WTC11 (cell line): ENCODE results near the gene NAT16. TPM values are rescaled to one million over a fixed set of nuclear protein-coding genes. Genes with fewer than 3 reads are reported as not detected.

ENCODE experiments used
- ATAC-seq: fragments of 200-7000 bp; cut with Tn5 transposase; 2 replicates; pipeline ENCODE4 v1.10.0; 2021; ENCODE audit warnings: mild to moderate bottlenecking, moderate library complexity
- CTCF ChIA-PET: fragments of 300-600 bp; sonication (Branson Sonifier 250); formaldehyde crosslinking; loops from one replicate; lab custom pipeline; 2021; ENCODE audit warnings: antibody characterized with exemption; lab: Charles Lee
- POLR2A ChIA-PET: fragments of 350-600 bp; sonication (Branson Sonifier 250); formaldehyde crosslinking; loops from one replicate; lab custom pipeline; 2021; ENCODE audit warnings: antibody characterized with exemption; lab: Charles Lee
- DNase-seq: peaks from one replicate; pipeline ENCODE4 v3.0.0; 2021; ENCODE audit warnings: low spot score
- H3K27ac Mint-ChIP-seq: 2 replicates; pipeline ENCODE4 v1.8.0; 2021; ENCODE audit warnings: mixed read lengths
- H3K27me3 Mint-ChIP-seq: 2 replicates; pipeline ENCODE4 v1.8.0; 2021; ENCODE audit warnings: low read depth, mild to moderate bottlenecking, moderate library complexity, mixed read lengths
- H3K36me3 Mint-ChIP-seq: 2 replicates; pipeline ENCODE4 v1.8.0; 2021; ENCODE audit warnings: mixed read lengths
- H3K4me1 Mint-ChIP-seq: 2 replicates; pipeline ENCODE4 v1.8.0; 2022; ENCODE audit warnings: mixed read lengths
- H3K4me3 Mint-ChIP-seq: 2 replicates; pipeline ENCODE4 v1.8.0; 2021; ENCODE audit warnings: mild to moderate bottlenecking, moderate library complexity, mixed read lengths
- H3K9me3 Mint-ChIP-seq: 2 replicates; pipeline ENCODE4 v1.8.0; 2021; ENCODE audit warnings: mixed read lengths
- CBFB ChIP-seq: sonication (generic); formaldehyde crosslinking; IDR thresholded peaks from 2 replicates; pipeline ENCODE4 v1.8.1; 2022; ENCODE audit warnings: mild to moderate bottlenecking, low read depth, missing genetic modification reagents
- GABPB1 ChIP-seq: sonication (generic); formaldehyde crosslinking; IDR thresholded peaks from 2 replicates; pipeline ENCODE4 v1.8.1; 2023; ENCODE audit warnings: mild to moderate bottlenecking, missing genetic modification reagents
- JAZF1 ChIP-seq: fragments of 250-450 bp; sonication (Bioruptor Pico); IDR thresholded peaks from 2 replicates; pipeline ENCODE4 v1.9.0; 2021; ENCODE audit warnings: moderate library complexity, mild to moderate bottlenecking, inconsistent platforms
- NR1H2 ChIP-seq: sonication (generic); formaldehyde crosslinking; IDR thresholded peaks from 2 replicates; pipeline ENCODE4 v1.9.0; 2021; ENCODE audit warnings: mild to moderate bottlenecking, moderate library complexity, missing genetic modification reagents
- TEAD1 ChIP-seq: sonication (generic); formaldehyde crosslinking; IDR thresholded peaks from 2 replicates; pipeline ENCODE4 v1.8.0; 2022; ENCODE audit warnings: mild to moderate bottlenecking, missing genetic modification reagents
- ZNF416 ChIP-seq: fragments of 250-450 bp; sonication (Bioruptor Pico); IDR thresholded peaks from 2 replicates; pipeline ENCODE4 v1.9.0; 2021; ENCODE audit warnings: mild to moderate bottlenecking, inconsistent platforms
- total RNA-seq: library from RNA; stranded (reverse); gene quantifications from 3 replicates; pipeline ENCODE4 v1.2.3, GENCODE V29; 2021
- TF ChIP-seq, protein P1 (sequence below): sonication (generic); formaldehyde crosslinking; IDR thresholded peaks from 2 replicates; pipeline ENCODE4 v1.8.1; 2022; ENCODE audit warnings: low read depth, missing genetic modification reagents, borderline replicate concordance
- TF ChIP-seq, protein P2 (sequence below): fragments of 250-450 bp; sonication (Bioruptor Pico); IDR thresholded peaks from 2 replicates; pipeline ENCODE4 v1.9.0; 2021; ENCODE audit warnings: mild to moderate bottlenecking
- TF ChIP-seq, protein P3 (sequence below): sonication (generic); formaldehyde crosslinking; IDR thresholded peaks from 2 replicates; pipeline ENCODE4 v1.8.1; 2023; ENCODE audit warnings: mild to moderate bottlenecking, moderate library complexity, missing genetic modification reagents
- TF ChIP-seq, protein P4 (sequence below): sonication (generic); formaldehyde crosslinking; IDR thresholded peaks from 2 replicates; pipeline ENCODE4 v1.8.0; 2023; ENCODE audit warnings: mild to moderate bottlenecking, missing genetic modification reagents
- TF ChIP-seq, protein P5 (sequence below): sonication (generic); formaldehyde crosslinking; IDR thresholded peaks from 2 replicates; pipeline ENCODE4 v1.8.1; 2023; ENCODE audit warnings: mild to moderate bottlenecking, missing genetic modification reagents, moderate library complexity
- TF ChIP-seq, protein P6 (sequence below): fragments of 250-450 bp; sonication (Bioruptor Pico); IDR thresholded peaks from 2 replicates; pipeline ENCODE4 v1.9.0; 2021; ENCODE audit warnings: mild to moderate bottlenecking, borderline replicate concordance

Gene NAT16
- total RNA-seq, 1 experiment from 2014 or later, result 0.39 TPM

DNA sequence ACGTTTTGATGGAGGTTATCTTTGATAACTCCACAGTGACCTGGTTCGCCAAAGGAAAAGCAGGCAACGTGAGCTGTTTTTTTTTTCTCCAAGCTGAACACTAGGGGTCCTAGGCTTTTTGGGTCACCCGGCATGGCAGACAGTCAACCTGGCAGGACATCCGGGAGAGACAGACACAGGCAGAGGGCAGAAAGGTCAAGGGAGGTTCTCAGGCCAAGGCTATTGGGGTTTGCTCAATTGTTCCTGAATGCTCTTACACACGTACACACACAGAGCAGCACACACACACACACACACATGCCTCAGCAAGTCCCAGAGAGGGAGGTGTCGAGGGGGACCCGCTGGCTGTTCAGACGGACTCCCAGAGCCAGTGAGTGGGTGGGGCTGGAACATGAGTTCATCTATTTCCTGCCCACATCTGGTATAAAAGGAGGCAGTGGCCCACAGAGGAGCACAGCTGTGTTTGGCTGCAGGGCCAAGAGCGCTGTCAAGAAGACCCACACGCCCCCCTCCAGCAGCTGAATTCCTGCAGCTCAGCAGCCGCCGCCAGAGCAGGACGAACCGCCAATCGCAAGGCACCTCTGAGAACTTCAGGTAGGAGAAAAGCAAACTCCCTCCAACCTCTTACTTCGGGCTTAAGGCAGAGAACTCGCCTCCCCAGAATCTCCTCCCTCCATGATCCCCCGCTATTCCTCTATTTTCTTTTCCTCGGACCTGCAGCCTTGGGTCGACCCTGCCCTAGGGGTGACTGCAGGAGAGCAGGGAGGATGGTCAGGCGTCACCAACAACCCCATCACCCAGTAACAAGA lies 53.2 kb downstream of the NAT16 start, which contains the start of gene SERPINE1 (continued):
- TF ChIP-seq TEAD1 (peak; percentile 51; the same call in 1 of the 2 replicates), CBFB (CRISPR knock-in tag) (no peak), GABPB1 (CRISPR knock-in tag) (peak; percentile 70)
- TF ChIP-seq, protein P1, sequence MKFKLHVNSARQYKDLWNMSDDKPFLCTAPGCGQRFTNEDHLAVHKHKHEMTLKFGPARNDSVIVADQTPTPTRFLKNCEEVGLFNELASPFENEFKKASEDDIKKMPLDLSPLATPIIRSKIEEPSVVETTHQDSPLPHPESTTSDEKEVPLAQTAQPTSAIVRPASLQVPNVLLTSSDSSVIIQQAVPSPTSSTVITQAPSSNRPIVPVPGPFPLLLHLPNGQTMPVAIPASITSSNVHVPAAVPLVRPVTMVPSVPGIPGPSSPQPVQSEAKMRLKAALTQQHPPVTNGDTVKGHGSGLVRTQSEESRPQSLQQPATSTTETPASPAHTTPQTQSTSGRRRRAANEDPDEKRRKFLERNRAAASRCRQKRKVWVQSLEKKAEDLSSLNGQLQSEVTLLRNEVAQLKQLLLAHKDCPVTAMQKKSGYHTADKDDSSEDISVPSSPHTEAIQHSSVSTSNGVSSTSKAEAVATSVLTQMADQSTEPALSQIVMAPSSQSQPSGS, result no peak
- TF ChIP-seq, all 79 proteins: peak for 5

DNA sequence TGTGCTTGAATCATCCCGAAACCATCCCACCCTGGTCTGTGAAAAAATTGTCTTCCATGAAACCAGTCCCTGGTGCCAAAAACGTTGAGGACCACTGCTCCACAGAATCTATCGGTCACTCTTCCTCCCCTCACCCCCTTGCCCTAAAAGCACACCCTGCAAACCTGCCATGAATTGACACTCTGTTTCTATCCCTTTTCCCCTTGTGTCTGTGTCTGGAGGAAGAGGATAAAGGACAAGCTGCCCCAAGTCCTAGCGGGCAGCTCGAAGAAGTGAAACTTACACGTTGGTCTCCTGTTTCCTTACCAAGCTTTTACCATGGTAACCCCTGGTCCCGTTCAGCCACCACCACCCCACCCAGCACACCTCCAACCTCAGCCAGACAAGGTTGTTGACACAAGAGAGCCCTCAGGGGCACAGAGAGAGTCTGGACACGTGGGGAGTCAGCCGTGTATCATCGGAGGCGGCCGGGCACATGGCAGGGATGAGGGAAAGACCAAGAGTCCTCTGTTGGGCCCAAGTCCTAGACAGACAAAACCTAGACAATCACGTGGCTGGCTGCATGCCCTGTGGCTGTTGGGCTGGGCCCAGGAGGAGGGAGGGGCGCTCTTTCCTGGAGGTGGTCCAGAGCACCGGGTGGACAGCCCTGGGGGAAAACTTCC lies 54.0 kb downstream of the NAT16 start:
- no peak for ATAC-seq
- CTCF ChIA-PET, result interaction anchor here (0.6 to 4.9 kb wide), 16 partner anchors 9 to 160 kb away, joined by 3 to 42 read pairs (median 4); partner anchors contain the start of genes MOGAT3, TRIM56, VGF and ZNHIT1

DNA sequence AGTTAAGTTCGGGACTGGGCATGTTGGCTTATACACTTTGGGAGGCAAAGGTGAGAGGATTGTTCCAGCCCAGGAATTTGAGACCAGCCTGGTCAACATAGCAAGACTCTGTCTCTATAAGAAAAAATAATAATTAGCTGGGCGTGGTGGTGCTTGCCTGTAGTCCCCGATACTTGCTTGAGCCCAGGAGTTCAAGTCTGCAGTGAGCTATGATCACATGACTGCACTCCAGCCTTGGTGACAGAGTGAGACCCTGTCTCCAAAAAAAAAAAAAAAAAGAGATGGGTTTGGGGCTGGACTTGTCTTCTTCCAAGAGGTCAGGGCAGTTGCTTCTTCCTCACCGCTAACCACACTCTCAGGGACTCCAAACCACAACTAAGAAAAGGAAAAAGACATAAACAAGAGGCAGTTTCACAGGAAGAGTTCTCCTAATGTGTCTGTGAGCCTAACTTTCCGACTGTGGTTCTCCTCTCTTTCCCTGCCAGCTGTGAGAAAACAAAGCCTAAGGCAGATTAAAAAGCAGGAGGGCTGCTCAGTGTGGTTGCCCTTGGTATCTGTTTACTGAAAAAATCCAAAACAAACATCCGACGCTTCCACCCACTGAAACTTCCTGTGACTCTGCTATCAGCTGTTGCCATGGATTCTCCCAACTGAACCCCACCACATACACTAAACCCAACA lies 55.6 kb downstream of the NAT16 start:
- Mint-ChIP-seq H3K36me3 (peaks cover 5% of the 10 kb centered on the region), H3K27me3 (peaks cover 17% of the 10 kb centered on the region), H3K4me1 (peaks cover 51% of the 10 kb centered on the region), H3K9me3 (peaks cover 7% of the 10 kb centered on the region), H3K4me3 (no peak overlapping the region), H3K27ac (peak overlapping the region; percentile 78)
- POLR2A ChIA-PET, result interaction anchor here (0.6 to 0.7 kb wide), 2 partner anchors 109 to 272 kb away, joined by 3 read pairs; partner anchors contain the start of gene SLC12A9
- no peak for ATAC-seq
- no peak for DNase-seq
- CTCF ChIA-PET, result interaction anchor here (0.9 to 4.9 kb wide), 5 partner anchors 12 to 158 kb away, joined by 3 to 42 read pairs (median 6); no protein-coding TSS in a partner anchor
- TF ChIP-seq, protein P2, sequence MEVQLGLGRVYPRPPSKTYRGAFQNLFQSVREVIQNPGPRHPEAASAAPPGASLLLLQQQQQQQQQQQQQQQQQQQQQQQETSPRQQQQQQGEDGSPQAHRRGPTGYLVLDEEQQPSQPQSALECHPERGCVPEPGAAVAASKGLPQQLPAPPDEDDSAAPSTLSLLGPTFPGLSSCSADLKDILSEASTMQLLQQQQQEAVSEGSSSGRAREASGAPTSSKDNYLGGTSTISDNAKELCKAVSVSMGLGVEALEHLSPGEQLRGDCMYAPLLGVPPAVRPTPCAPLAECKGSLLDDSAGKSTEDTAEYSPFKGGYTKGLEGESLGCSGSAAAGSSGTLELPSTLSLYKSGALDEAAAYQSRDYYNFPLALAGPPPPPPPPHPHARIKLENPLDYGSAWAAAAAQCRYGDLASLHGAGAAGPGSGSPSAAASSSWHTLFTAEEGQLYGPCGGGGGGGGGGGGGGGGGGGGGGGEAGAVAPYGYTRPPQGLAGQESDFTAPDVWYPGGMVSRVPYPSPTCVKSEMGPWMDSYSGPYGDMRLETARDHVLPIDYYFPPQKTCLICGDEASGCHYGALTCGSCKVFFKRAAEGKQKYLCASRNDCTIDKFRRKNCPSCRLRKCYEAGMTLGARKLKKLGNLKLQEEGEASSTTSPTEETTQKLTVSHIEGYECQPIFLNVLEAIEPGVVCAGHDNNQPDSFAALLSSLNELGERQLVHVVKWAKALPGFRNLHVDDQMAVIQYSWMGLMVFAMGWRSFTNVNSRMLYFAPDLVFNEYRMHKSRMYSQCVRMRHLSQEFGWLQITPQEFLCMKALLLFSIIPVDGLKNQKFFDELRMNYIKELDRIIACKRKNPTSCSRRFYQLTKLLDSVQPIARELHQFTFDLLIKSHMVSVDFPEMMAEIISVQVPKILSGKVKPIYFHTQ (CRISPR knock-in tag), result no peak
- TF ChIP-seq, protein P3, sequence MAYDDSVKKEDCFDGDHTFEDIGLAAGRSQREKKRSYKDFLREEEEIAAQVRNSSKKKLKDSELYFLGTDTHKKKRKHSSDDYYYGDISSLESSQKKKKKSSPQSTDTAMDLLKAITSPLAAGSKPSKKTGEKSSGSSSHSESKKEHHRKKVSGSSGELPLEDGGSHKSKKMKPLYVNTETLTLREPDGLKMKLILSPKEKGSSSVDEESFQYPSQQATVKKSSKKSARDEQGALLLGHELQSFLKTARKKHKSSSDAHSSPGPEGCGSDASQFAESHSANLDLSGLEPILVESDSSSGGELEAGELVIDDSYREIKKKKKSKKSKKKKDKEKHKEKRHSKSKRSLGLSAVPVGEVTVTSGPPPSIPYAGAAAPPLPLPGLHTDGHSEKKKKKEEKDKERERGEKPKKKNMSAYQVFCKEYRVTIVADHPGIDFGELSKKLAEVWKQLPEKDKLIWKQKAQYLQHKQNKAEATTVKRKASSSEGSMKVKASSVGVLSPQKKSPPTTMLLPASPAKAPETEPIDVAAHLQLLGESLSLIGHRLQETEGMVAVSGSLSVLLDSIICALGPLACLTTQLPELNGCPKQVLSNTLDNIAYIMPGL (CRISPR knock-in tag), result no peak
- TF ChIP-seq NR1H2 (CRISPR knock-in tag) (no peak), JAZF1 (CRISPR knock-in tag) (no peak), ZNF416 (CRISPR knock-in tag) (no peak)
- TF ChIP-seq, protein P4, sequence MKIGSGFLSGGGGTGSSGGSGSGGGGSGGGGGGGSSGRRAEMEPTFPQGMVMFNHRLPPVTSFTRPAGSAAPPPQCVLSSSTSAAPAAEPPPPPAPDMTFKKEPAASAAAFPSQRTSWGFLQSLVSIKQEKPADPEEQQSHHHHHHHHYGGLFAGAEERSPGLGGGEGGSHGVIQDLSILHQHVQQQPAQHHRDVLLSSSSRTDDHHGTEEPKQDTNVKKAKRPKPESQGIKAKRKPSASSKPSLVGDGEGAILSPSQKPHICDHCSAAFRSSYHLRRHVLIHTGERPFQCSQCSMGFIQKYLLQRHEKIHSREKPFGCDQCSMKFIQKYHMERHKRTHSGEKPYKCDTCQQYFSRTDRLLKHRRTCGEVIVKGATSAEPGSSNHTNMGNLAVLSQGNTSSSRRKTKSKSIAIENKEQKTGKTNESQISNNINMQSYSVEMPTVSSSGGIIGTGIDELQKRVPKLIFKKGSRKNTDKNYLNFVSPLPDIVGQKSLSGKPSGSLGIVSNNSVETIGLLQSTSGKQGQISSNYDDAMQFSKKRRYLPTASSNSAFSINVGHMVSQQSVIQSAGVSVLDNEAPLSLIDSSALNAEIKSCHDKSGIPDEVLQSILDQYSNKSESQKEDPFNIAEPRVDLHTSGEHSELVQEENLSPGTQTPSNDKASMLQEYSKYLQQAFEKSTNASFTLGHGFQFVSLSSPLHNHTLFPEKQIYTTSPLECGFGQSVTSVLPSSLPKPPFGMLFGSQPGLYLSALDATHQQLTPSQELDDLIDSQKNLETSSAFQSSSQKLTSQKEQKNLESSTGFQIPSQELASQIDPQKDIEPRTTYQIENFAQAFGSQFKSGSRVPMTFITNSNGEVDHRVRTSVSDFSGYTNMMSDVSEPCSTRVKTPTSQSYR, result no peak

More for the DNA sequence above, 54.0 kb downstream of the NAT16 start:
- Mint-ChIP-seq H3K27me3 (peaks cover 17% of the 10 kb centered on the region), H3K27ac (no peak overlapping the region), H3K36me3 (peaks cover 5% of the 10 kb centered on the region), H3K9me3 (peaks cover 7% of the 10 kb centered on the region), H3K4me3 (no peak overlapping the region), H3K4me1 (peaks cover 44% of the 10 kb centered on the region)
- TF ChIP-seq, protein P5, sequence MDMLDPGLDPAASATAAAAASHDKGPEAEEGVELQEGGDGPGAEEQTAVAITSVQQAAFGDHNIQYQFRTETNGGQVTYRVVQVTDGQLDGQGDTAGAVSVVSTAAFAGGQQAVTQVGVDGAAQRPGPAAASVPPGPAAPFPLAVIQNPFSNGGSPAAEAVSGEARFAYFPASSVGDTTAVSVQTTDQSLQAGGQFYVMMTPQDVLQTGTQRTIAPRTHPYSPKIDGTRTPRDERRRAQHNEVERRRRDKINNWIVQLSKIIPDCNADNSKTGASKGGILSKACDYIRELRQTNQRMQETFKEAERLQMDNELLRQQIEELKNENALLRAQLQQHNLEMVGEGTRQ, result peak; percentile 40; the same call in 1 of the 2 replicates
- TF ChIP-seq, protein P6, sequence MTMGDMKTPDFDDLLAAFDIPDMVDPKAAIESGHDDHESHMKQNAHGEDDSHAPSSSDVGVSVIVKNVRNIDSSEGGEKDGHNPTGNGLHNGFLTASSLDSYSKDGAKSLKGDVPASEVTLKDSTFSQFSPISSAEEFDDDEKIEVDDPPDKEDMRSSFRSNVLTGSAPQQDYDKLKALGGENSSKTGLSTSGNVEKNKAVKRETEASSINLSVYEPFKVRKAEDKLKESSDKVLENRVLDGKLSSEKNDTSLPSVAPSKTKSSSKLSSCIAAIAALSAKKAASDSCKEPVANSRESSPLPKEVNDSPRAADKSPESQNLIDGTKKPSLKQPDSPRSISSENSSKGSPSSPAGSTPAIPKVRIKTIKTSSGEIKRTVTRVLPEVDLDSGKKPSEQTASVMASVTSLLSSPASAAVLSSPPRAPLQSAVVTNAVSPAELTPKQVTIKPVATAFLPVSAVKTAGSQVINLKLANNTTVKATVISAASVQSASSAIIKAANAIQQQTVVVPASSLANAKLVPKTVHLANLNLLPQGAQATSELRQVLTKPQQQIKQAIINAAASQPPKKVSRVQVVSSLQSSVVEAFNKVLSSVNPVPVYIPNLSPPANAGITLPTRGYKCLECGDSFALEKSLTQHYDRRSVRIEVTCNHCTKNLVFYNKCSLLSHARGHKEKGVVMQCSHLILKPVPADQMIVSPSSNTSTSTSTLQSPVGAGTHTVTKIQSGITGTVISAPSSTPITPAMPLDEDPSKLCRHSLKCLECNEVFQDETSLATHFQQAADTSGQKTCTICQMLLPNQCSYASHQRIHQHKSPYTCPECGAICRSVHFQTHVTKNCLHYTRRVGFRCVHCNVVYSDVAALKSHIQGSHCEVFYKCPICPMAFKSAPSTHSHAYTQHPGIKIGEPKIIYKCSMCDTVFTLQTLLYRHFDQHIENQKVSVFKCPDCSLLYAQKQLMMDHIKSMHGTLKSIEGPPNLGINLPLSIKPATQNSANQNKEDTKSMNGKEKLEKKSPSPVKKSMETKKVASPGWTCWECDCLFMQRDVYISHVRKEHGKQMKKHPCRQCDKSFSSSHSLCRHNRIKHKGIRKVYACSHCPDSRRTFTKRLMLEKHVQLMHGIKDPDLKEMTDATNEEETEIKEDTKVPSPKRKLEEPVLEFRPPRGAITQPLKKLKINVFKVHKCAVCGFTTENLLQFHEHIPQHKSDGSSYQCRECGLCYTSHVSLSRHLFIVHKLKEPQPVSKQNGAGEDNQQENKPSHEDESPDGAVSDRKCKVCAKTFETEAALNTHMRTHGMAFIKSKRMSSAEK, result no peak
- peak; percentile 39; the same call in 1 of the 2 replicates for TF ChIP-seq GABPB1 (CRISPR knock-in tag)
- POLR2A ChIA-PET, result no interaction called here
- DNase-seq, result no peak
